ENCODE results near the gene CCDC57. TPM values are rescaled to one million over a fixed set of nuclear protein-coding genes. Genes with fewer than 3 reads are reported as not detected.
A peak's percentile ranks its signal among the peaks of the same experiment; 100 is the strongest.

The CCDC57 gene
- total and polyA plus RNA-seq, 9 of the 15 experiments (the other 6 are each of a cell fraction or from before 2014, with no cell fraction given), result 0.83 to 36.2 (median 13.6) TPM

DNA sequence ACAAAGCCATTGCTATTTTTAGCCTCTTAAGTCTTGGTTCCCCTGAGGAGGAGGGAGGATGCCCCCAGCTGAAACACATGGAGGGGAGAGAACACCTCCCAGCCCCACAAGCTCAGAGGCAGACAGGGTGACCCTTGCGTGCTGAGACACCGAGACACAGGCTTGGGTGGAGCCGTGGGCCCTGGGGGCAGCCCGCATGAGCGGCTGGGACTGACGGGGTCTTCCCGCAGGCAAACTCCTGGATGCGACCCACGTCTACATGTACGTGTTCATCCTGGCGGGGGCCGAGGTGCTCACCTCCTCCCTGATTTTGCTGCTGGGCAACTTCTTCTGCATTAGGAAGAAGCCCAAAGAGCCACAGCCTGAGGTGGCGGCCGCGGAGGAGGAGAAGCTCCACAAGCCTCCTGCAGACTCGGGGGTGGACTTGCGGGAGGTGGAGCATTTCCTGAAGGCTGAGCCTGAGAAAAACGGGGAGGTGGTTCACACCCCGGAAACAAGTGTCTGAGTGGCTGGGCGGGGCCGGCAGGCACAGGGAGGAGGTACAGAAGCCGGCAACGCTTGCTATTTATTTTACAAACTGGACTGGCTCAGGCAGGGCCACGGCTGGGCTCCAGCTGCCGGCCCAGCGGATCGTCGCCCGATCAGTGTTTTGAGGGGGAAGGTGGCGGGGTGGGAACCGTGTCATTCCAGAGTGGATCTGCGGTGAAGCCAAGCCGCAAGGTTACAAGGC is 26.0 kb upstream of the CCDC57 start (continued):
- TF ChIP-seq, protein P1, sequence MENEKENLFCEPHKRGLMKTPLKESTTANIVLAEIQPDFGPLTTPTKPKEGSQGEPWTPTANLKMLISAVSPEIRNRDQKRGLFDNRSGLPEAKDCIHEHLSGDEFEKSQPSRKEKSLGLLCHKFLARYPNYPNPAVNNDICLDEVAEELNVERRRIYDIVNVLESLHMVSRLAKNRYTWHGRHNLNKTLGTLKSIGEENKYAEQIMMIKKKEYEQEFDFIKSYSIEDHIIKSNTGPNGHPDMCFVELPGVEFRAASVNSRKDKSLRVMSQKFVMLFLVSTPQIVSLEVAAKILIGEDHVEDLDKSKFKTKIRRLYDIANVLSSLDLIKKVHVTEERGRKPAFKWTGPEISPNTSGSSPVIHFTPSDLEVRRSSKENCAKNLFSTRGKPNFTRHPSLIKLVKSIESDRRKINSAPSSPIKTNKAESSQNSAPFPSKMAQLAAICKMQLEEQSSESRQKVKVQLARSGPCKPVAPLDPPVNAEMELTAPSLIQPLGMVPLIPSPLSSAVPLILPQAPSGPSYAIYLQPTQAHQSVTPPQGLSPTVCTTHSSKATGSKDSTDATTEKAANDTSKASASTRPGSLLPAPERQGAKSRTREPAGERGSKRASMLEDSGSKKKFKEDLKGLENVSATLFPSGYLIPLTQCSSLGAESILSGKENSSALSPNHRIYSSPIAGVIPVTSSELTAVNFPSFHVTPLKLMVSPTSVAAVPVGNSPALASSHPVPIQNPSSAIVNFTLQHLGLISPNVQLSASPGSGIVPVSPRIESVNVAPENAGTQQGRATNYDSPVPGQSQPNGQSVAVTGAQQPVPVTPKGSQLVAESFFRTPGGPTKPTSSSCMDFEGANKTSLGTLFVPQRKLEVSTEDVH (IDR thresholded peaks at IDR 0.05; ENCODE audit: low read depth, partially characterized antibody), result no peak
- TF ChIP-seq HNRNPH1 (optimal IDR thresholded peaks at IDR 0.05; ENCODE audit: low read depth, low read length) (no peak), ZNF780A (CRISPR knock-in tag; IDR thresholded peaks at IDR 0.05) (no peak), CBFA2T2 (conservative IDR thresholded peaks at IDR 0.05) (no peak), EP300 (IDR thresholded peaks at IDR 0.05; ENCODE audit: low read length) (no peak), TRIM28 (IDR thresholded peaks at IDR 0.05) (no peak), HCFC1 (IDR thresholded peaks at IDR 0.05; ENCODE audit: low read depth, low read length) (no peak)
- TF ChIP-seq, protein P2, sequence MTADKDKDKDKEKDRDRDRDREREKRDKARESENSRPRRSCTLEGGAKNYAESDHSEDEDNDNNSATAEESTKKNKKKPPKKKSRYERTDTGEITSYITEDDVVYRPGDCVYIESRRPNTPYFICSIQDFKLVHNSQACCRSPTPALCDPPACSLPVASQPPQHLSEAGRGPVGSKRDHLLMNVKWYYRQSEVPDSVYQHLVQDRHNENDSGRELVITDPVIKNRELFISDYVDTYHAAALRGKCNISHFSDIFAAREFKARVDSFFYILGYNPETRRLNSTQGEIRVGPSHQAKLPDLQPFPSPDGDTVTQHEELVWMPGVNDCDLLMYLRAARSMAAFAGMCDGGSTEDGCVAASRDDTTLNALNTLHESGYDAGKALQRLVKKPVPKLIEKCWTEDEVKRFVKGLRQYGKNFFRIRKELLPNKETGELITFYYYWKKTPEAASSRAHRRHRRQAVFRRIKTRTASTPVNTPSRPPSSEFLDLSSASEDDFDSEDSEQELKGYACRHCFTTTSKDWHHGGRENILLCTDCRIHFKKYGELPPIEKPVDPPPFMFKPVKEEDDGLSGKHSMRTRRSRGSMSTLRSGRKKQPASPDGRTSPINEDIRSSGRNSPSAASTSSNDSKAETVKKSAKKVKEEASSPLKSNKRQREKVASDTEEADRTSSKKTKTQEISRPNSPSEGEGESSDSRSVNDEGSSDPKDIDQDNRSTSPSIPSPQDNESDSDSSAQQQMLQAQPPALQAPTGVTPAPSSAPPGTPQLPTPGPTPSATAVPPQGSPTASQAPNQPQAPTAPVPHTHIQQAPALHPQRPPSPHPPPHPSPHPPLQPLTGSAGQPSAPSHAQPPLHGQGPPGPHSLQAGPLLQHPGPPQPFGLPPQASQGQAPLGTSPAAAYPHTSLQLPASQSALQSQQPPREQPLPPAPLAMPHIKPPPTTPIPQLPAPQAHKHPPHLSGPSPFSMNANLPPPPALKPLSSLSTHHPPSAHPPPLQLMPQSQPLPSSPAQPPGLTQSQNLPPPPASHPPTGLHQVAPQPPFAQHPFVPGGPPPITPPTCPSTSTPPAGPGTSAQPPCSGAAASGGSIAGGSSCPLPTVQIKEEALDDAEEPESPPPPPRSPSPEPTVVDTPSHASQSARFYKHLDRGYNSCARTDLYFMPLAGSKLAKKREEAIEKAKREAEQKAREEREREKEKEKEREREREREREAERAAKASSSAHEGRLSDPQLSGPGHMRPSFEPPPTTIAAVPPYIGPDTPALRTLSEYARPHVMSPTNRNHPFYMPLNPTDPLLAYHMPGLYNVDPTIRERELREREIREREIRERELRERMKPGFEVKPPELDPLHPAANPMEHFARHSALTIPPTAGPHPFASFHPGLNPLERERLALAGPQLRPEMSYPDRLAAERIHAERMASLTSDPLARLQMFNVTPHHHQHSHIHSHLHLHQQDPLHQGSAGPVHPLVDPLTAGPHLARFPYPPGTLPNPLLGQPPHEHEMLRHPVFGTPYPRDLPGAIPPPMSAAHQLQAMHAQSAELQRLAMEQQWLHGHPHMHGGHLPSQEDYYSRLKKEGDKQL (CRISPR knock-in tag; IDR thresholded peaks at IDR 0.05; ENCODE audit: borderline replicate concordance), result no peak
- TF ChIP-seq, protein P3, sequence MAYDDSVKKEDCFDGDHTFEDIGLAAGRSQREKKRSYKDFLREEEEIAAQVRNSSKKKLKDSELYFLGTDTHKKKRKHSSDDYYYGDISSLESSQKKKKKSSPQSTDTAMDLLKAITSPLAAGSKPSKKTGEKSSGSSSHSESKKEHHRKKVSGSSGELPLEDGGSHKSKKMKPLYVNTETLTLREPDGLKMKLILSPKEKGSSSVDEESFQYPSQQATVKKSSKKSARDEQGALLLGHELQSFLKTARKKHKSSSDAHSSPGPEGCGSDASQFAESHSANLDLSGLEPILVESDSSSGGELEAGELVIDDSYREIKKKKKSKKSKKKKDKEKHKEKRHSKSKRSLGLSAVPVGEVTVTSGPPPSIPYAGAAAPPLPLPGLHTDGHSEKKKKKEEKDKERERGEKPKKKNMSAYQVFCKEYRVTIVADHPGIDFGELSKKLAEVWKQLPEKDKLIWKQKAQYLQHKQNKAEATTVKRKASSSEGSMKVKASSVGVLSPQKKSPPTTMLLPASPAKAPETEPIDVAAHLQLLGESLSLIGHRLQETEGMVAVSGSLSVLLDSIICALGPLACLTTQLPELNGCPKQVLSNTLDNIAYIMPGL (CRISPR knock-in tag; IDR thresholded peaks at IDR 0.05), result no peak
- TF ChIP-seq, protein P4, sequence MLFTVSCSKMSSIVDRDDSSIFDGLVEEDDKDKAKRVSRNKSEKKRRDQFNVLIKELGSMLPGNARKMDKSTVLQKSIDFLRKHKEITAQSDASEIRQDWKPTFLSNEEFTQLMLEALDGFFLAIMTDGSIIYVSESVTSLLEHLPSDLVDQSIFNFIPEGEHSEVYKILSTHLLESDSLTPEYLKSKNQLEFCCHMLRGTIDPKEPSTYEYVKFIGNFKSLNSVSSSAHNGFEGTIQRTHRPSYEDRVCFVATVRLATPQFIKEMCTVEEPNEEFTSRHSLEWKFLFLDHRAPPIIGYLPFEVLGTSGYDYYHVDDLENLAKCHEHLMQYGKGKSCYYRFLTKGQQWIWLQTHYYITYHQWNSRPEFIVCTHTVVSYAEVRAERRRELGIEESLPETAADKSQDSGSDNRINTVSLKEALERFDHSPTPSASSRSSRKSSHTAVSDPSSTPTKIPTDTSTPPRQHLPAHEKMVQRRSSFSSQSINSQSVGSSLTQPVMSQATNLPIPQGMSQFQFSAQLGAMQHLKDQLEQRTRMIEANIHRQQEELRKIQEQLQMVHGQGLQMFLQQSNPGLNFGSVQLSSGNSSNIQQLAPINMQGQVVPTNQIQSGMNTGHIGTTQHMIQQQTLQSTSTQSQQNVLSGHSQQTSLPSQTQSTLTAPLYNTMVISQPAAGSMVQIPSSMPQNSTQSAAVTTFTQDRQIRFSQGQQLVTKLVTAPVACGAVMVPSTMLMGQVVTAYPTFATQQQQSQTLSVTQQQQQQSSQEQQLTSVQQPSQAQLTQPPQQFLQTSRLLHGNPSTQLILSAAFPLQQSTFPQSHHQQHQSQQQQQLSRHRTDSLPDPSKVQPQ (CRISPR knock-in tag; IDR thresholded peaks at IDR 0.05; ENCODE audit: borderline replicate concordance), result no peak
- TF ChIP-seq, protein P5, sequence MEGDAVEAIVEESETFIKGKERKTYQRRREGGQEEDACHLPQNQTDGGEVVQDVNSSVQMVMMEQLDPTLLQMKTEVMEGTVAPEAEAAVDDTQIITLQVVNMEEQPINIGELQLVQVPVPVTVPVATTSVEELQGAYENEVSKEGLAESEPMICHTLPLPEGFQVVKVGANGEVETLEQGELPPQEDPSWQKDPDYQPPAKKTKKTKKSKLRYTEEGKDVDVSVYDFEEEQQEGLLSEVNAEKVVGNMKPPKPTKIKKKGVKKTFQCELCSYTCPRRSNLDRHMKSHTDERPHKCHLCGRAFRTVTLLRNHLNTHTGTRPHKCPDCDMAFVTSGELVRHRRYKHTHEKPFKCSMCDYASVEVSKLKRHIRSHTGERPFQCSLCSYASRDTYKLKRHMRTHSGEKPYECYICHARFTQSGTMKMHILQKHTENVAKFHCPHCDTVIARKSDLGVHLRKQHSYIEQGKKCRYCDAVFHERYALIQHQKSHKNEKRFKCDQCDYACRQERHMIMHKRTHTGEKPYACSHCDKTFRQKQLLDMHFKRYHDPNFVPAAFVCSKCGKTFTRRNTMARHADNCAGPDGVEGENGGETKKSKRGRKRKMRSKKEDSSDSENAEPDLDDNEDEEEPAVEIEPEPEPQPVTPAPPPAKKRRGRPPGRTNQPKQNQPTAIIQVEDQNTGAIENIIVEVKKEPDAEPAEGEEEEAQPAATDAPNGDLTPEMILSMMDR (IDR thresholded peaks at IDR 0.05 in 2 of 3, conservative IDR thresholded peaks at IDR 0.05 in 1 of 3; ENCODE audit: insufficient read depth in 2 of 3, low read depth in 1 of 3, low read length in 3 of 3), result 0 out of 6 replicates have a peak, but pooled peaks of 1 of the 3 experiments have one; percentile 9
